Stimulated activated CD4-positive, alpha-beta T cell treated with anti-CD3 and anti-CD28 coated beads, Interleukin-4, amount 100 ng/mL, for 1 hour (primary cell): ENCODE results near the gene AIMP1.
"Not testable (repeated sequence)": the region's sequence is repeated elsewhere in the genome, so short reads cannot be mapped to it uniquely, and the experiment has no call there.

Experiments
- DNase-seq: peaks from one replicate; pipeline ENCODE4 v3.0.0-alpha.2; 2020

The AIMP1 gene

GRCh38 chr4:106314960-106315359, 1.4 kb upstream of the AIMP1 start:
- DNase-seq = no peak

DNA sequence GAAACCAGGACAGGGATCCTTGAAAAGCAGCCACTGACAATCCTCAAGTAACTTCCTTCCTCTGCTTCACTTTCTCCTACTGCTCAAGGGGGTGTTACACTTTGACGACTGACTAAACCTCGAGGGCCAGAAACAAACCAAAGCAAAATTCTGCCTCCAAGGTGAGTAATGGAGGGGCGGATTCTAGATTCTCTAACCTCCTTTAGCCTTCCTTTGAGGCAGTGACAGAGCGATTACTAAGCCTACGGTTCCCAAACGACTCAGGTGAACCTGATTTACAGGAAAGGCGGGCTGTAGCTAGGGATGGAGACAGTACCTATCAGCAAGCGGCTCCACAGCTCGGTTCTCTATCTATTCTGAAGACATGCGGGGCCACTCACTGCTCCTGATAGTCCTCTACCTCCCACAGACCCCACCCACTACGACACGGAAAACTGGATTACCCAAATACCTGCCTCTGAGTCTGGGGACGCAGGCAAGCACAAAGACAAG, 828 bp upstream of the AIMP1 start:
- no peak for DNase-seq

DNA sequence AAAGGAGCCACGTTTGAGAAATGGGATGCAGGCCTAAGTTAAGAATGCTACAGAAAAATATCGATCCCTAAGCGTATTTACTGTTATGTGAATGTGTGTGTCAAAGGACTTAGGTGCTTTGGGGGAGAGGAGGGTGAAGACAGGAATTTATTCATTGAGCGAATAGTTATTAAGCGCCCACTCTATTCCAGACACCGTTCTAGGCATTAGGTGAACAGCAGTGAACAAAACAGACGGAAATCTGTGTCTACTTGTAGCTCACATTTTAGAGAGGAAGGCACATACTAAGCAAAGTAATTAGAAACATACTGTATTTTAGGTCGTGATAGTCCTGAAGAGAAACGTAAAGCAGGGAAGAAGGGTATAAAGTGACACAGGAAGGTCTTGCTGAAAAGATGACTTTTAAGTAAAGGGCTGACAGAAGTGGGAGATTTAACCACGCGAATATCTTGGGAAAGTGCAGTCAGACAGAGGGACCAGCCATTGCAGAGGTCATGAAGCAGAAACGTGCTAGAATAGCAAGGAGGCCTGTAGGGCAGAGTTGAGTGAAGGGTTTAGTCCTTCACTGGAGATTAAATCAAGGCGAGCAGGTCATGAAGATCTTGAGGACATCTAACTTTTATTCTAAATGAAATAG, 541 bp downstream of the AIMP1 start:
- DNase-seq = no peak

- no peak for DNase-seq
Observed at GRCh38 chr4:106317815-106318214, 1.5 kb downstream of the AIMP1 start.

DNA sequence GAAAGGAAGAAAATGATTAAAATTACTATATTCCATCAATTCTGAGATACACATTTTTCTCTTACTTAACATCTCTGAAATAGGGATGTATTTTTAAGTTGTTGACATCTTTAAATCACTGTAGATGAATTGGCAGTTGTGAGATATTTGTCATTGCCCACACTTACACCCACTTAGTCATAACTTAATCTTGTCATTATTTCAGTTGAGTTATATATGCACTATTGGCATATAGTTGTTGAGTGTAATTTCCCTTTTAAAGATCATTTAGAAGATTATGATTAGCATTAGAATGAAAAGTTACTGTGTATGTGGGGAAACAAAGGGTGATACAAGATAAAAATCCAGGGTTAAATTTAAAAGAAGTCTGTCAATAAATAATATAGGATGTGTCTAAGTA, 2.2 kb downstream of the AIMP1 start:
- no peak for DNase-seq

DNA sequence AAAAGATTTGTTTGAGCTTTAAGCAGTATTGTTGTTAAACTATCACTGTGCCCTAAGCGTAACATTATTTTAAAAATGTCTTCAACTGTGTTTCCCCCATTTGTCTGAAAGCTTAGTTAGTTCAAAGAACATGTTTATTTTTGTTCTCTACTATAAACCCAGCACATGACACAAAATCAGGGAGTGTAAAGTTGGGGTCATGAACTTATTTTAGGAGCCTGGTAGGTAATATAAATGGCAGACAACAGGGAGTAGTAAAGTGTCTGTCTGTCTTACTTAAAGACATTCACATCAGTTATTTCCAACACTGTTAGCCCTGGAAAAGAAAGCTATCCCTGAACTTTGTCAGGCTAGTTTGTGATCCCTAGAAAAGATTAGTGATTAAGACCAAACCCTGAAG, 3.9 kb downstream of the AIMP1 start:
- no peak for DNase-seq

DNA sequence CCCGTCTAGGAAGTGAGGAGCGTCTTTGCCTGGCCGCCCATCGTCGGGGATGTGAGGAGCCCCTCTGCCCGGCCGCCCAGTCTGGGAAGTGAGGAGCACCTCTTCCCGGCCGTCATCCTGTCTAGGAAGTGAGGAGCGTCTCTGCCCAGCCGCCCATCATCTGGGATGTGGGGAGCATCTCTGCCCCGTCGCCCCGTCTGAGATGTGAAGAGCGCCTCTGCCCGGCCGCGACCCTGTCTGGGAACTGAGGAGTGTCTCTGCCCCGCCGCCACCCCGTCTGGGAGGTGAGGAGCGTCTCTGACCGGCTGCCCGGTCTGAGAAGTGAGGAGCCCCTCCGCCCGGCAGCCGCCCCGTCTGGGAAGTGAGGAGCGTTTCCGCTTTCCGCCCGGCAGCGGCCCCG, 4.8 kb downstream of the AIMP1 start:
- DNase-seq = not testable (repeated sequence)

DNA sequence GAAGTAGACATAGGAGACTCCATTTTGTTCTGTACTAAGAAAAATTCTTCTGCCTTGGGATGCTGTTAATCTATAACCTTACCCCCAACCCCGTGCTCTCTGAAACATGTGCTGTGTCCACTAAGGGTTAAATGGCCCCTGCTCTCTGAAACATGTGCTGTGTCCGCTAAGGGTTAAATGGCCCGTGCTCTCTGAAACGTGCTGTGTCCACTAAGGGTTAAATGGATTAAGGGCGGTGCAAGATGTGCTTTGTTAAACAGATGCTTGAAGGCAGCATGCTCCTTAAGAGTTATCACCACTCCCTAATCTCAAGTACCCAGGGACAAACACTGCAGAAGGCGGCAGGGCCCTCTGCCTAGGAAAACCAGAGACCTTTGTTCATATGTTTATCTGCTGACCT, 5.5 kb downstream of the AIMP1 start:
- not testable (repeated sequence) for DNase-seq

- DNase-seq = no peak
Observed at GRCh38 chr4:106323119-106323518, 6.8 kb downstream of the AIMP1 start.

- no peak for DNase-seq
Observed at GRCh38 chr4:106325800-106326199, 9.4 kb downstream of the AIMP1 start.

GRCh38 chr4:106329041-106329618, 12.8 kb downstream of the AIMP1 start:
- DNase-seq = no peak

- DNase-seq = no peak
Observed at GRCh38 chr4:106333186-106333585, 16.8 kb downstream of the AIMP1 start.

DNA sequence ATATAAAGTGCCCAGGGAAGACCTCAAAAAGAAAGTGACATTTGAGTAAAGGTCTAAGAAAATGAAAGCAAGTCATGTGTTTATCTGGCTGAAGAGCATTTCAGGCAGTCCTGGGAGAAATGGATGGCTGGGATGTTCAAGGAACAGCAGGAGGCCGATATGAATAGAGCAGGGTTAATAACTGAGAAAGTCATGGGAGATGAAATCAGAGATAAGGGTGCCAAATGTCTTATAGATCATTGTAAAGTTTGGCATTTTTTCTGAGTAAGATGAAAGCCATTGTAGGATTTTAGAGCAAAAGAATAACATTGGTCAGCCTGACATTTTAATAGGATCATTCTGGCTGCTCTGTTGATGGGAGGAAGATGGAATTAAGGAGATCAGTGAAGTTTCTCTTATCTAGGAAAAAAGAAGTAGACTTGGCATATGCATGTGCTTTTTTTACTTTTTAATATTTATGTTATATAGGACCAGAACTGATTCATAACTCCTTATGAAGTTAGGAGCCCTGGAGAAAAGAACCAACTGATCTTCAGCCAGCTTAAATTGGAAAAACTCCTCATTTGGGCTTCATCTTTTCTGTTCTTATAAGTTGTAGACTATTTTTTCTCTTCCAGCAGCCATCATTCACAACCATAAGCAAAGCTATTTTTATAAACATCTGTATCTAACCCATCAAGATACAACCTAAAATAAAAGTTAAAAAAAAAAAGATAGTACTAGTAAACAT, 18.6 kb downstream of the AIMP1 start:
- no peak for DNase-seq

DNA sequence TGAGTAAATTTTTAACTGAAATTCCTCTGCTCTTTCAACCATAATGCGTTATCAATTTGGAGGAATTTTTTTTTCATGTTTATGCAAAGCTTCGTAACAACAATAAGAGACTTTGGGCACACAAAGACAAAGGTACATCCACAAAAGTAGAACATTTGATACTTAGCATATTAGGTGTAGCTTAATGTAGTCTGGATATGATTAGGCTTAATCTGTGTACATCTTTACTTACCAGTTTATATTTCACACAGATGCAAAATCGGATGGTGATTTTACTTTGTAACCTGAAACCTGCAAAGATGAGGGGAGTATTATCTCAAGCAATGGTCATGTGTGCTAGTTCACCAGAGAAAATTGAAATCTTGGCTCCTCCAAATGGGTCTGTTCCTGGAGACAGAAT, 20.3 kb downstream of the AIMP1 start:
- DNase-seq = no peak

DNA sequence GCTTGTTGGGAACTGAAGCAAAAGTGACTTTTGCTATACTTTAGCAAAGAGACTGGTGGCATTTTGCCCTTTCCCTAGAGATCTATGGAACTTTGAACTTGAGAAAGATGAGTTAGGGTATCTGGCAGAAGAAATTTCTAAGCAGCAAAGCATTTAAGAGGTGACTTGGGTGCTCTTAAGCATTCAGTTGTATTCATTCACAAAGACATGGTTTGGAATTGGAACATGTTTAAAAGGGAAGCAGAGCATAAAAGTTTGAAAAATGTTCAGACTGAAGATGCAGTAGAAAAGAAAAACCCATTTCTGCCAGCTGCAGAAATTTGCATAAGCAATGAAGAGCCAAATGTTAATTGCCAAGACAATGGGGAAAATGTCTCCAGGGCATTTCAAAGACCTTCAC, 21.6 kb downstream of the AIMP1 start:
- no peak for DNase-seq

- no peak for DNase-seq
Observed at GRCh38 chr4:106338671-106339070, 22.3 kb downstream of the AIMP1 start.

- no peak for DNase-seq
Observed at GRCh38 chr4:106339431-106339830, 23.1 kb downstream of the AIMP1 start.

DNA sequence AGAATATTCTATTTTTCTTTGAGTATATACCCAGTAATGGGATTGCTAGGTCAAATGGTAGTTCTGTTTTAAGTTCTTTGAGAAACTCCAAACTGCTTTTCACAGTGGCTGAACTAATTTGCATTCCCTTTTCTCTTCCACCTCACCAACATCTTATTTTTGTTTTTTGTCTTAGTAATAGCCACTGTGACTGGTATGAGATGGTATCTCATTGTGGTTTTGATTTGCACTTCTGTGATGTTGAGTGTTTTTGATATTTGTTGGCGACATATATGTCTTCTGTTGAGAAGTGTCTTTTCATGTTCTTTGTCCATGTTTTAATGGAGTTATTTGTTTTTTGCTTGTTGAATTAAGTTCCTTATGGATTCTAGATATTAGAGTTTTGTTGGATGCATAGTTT, 24.4 kb downstream of the AIMP1 start:
- DNase-seq = no peak

GRCh38 chr4:106343865-106344646, 27.7 kb downstream of the AIMP1 start:
- no peak for DNase-seq

DNA sequence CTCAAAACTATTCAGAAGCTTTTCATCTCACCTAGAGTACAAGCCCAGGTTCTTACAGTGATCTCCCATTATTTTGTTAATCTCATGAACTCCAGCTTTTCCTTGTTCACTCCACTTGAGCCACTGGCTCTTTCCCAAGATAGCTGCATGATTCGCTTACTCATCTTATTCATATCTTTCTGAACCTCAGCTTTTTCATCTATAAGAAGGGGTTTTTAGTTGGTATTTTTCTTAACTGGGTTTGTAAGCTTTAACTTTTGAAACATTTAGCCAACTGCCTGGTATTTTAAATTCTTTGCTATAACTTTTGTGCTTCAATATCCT, 28.3 kb downstream of the AIMP1 start:
- no peak for DNase-seq

DNA sequence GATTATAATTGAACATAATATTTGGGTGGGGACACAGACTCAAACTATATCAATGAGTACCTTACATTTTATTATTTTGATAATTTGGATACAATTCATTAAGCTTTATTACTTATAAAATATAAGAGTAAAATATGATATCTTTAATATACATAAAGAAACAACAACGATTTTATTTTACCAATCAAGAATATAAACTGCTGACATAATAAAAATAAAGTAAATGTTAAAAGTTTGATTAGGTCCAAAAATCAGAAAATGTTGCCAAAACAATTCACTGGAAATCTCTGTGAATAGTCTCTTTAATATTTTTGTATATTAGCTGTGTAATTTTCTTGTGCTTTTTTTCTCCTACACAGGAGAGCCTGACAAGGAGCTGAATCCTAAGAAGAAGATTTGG, 30.8 kb downstream of the AIMP1 start:
- DNase-seq = no peak

GRCh38 chr4:106351016-106351415, 34.7 kb downstream of the AIMP1 start:
- no peak for DNase-seq

- no peak for DNase-seq
Observed at GRCh38 chr4:106353786-106354185, 37.4 kb downstream of the AIMP1 start.

- DNase-seq = no peak
Observed at GRCh38 chr4:106355193-106355592, 38.8 kb downstream of the AIMP1 start.
